ENCODE measurements around the gene GSTM2.
"Not testable (repeated sequence)": the region's sequence is repeated elsewhere in the genome, so short reads cannot be mapped to it uniquely, and the experiment has no call there.

Gene GSTM2

GRCh38 chr1:109709822-109710221 lies 42.0 kb downstream of the GSTM2 start:
- not testable (repeated sequence) for H3K4me3 Mint-ChIP-seq, H3K9me3 Mint-ChIP-seq, H3K4me1 Mint-ChIP-seq, H3K27ac Mint-ChIP-seq
- peaks cover 12% of the 10 kb centered on the region for H3K27me3 Mint-ChIP-seq
- peaks cover 18% of the 10 kb centered on the region for H3K36me3 Mint-ChIP-seq

GRCh38 chr1:109711593-109712320 lies 43.9 kb downstream of the GSTM2 start, which contains the start of gene GSTM5:
GSTM5 (plus strand) TSS chr1:109712251; CDS start chr1:109712313, 62 bp downstream.
- peak within 1 kb of the TSS; percentile 68 for H3K27ac Mint-ChIP-seq
- H3K36me3 Mint-ChIP-seq, result peaks cover 18% of the 10 kb centered on the region
- H3K9me3 Mint-ChIP-seq, H3K4me1 Mint-ChIP-seq: not testable (repeated sequence)
- peak within 1 kb of the TSS; percentile 82 for H3K4me3 Mint-ChIP-seq
- H3K27me3 Mint-ChIP-seq, result peaks cover 13% of the 10 kb centered on the region

DNA sequence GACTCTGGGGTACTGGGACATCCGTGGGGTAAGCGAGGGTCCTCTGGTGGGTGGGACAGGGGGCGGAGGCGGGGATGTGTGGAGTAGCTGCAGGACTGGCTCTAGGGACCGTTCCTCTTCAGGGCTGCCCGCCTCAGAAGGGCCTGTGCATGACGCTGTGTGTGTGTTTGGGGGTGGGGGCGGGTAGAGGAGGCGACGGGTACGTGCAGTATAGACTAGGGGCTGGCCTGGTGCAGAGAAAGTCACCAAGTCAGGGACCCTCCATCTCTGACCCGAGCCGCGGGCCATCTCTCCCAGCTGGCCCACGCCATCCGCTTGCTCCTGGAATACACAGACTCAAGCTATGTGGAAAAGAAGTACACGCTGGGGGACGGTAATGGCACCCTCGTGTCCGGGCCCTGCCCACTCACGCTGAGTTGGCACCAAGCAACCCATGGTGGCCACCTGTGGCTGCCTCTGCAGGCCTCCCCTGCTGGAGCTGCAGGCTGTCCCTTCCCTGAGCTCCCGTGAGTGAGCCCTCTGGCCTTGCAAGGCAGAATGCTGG lies 44.5 kb downstream of the GSTM2 start:
- Mint-ChIP-seq H3K4me1 (no peaks in the 10 kb centered on the region), H3K36me3 (peaks cover 14% of the 10 kb centered on the region), H3K9me3 (no peaks in the 10 kb centered on the region), H3K4me3 (no peak overlapping the region), H3K27me3 (peaks cover 13% of the 10 kb centered on the region), H3K27ac (no peak overlapping the region)

DNA sequence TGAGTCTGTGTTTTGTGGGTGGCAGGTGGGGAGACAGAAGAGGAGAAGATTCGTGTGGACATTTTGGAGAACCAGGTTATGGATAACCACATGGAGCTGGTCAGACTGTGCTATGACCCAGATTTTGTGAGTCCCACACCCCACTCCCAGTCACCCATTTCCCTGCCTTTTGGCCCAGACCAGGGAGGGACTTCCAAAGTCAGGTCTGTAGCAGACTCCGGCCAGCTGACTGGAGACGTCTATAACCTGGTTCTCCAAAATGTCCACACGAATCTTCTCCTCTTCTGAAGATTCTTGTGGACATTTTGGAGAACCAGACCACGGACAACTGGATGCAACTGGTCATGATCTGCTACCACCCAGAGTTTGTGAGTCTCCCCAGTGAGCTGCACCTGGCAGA lies 45.8 kb downstream of the GSTM2 start:
- Mint-ChIP-seq H3K9me3 (no peaks in the 10 kb centered on the region), H3K36me3 (peaks cover 9% of the 10 kb centered on the region), H3K27ac (no peak overlapping the region), H3K4me1 (no peaks in the 10 kb centered on the region), H3K27me3 (peaks cover 13% of the 10 kb centered on the region), H3K4me3 (no peak overlapping the region)

- H3K4me1 Mint-ChIP-seq, result peaks cover 4% of the 10 kb centered on the region
These were observed 47.0 kb downstream of the GSTM2 start for GRCh38 chr1:109714661-109715372.

GRCh38 chr1:109716121-109716520 lies 48.3 kb downstream of the GSTM2 start:
- H3K27ac Mint-ChIP-seq, result no peak overlapping the region

More at GRCh38 chr1:109714661-109715372, 47.0 kb downstream of the GSTM2 start:
- peaks cover 2% of the 10 kb centered on the region for H3K36me3 Mint-ChIP-seq
- H3K27me3 Mint-ChIP-seq, result peaks cover 13% of the 10 kb centered on the region
- H3K4me3 Mint-ChIP-seq, result no peak overlapping the region
- peak overlapping the region; percentile 43 for H3K27ac Mint-ChIP-seq
- no peaks in the 10 kb centered on the region for H3K9me3 Mint-ChIP-seq

GRCh38 chr1:109716570-109717090 lies 48.8 kb downstream of the GSTM2 start:
- H3K27me3 Mint-ChIP-seq, result peaks cover 13% of the 10 kb centered on the region
- H3K9me3 Mint-ChIP-seq, result no peaks in the 10 kb centered on the region
- no peak overlapping the region for H3K27ac Mint-ChIP-seq
- no peak overlapping the region for H3K4me3 Mint-ChIP-seq
- H3K4me1 Mint-ChIP-seq, result peaks cover 4% of the 10 kb centered on the region
- H3K36me3 Mint-ChIP-seq, result peaks cover 2% of the 10 kb centered on the region

More at GRCh38 chr1:109716121-109716520, 48.3 kb downstream of the GSTM2 start:
- Mint-ChIP-seq H3K36me3 (peaks cover 2% of the 10 kb centered on the region), H3K9me3 (no peaks in the 10 kb centered on the region), H3K4me3 (no peak overlapping the region), H3K4me1 (peaks cover 4% of the 10 kb centered on the region), H3K27me3 (peaks cover 13% of the 10 kb centered on the region)

DNA sequence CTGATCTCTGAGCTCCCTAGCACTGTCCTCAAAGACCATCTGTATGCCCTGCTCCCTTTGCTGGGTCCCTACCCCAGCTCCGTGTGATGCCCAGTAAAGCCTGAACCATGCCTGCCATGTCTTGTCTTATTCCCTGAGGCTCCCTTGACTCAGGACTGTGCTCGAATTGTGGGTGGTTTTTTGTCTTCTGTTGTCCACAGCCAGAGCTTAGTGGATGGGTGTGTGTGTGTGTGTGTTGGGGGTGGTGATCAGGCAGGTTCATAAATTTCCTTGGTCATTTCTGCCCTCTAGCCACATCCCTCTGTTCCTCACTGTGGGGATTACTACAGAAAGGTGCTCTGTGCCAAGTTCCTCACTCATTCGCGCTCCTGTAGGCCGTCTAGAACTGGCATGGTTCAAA lies 49.9 kb downstream of the GSTM2 start:
- Mint-ChIP-seq H3K9me3 (no peaks in the 10 kb centered on the region), H3K4me3 (no peak overlapping the region), H3K27me3 (peaks cover 12% of the 10 kb centered on the region), H3K27ac (no peak overlapping the region), H3K4me1 (peaks cover 4% of the 10 kb centered on the region), H3K36me3 (peaks cover 2% of the 10 kb centered on the region)

DNA sequence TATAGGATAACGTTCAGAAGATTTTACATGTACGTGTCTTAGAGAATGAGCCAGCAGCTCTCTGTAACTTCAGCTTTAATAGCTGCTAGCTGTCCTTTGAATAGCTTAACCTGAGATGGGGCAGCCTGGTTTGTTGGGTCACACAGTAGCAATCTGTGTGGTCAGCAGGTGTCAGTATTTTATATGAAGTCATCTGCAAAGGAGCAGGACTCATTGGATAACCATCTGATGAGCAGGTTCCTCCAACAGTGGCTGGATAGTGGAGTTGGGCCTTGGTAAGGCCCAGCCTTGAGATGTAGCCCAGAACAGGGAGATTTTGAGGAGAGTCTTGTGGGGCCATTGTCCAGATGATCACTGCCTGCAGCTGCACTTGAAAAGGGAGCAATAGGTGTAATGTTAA lies 50.6 kb downstream of the GSTM2 start:
- no peak overlapping the region for H3K4me3 Mint-ChIP-seq
- no peak overlapping the region for H3K27ac Mint-ChIP-seq
- peaks cover under 1% of the 10 kb centered on the region for H3K36me3 Mint-ChIP-seq
- H3K9me3 Mint-ChIP-seq, result no peaks in the 10 kb centered on the region
- H3K27me3 Mint-ChIP-seq, result peaks cover 10% of the 10 kb centered on the region
- H3K4me1 Mint-ChIP-seq, result peaks cover 4% of the 10 kb centered on the region

GRCh38 chr1:109719337-109719837 lies 51.5 kb downstream of the GSTM2 start:
- Mint-ChIP-seq H3K27ac (peak overlapping the region; percentile 10), H3K27me3 (peaks cover 2% of the 10 kb centered on the region), H3K4me3 (no peak overlapping the region), H3K9me3 (no peaks in the 10 kb centered on the region), H3K4me1 (peaks cover 4% of the 10 kb centered on the region), H3K36me3 (no peaks in the 10 kb centered on the region)

DNA sequence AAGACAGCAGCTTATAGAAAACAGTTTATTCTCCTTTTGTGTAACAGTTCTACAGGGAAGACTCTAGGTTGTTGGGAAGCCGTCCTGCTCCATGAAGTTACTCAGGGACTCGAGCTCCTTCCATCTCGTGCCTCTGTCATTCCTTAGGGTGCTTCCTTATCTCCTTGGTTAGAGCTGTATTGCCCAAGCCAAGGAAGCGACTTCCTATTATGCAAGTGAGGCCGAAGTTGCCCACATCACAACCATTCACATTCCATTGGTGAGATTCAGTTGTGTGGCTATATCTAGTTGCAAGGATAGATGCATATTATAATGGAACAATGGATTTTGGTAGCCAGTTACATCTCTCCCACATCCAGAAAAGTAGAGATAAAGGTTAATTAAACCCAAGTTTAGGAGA lies 53.2 kb downstream of the GSTM2 start:
- H3K4me1 Mint-ChIP-seq, result peaks cover 4% of the 10 kb centered on the region
- no peak overlapping the region for H3K4me3 Mint-ChIP-seq
- no peaks in the 10 kb centered on the region for H3K9me3 Mint-ChIP-seq
- H3K36me3 Mint-ChIP-seq, result no peaks in the 10 kb centered on the region
- H3K27me3 Mint-ChIP-seq, result peaks cover 2% of the 10 kb centered on the region
- H3K27ac Mint-ChIP-seq, result no peak overlapping the region

GRCh38 chr1:109721971-109722370 lies 54.1 kb downstream of the GSTM2 start:
- Mint-ChIP-seq H3K27me3 (no peaks in the 10 kb centered on the region), H3K9me3 (no peaks in the 10 kb centered on the region)

GRCh38 chr1:109722908-109723691 lies 55.2 kb downstream of the GSTM2 start:
- Mint-ChIP-seq H3K36me3 (no peaks in the 10 kb centered on the region), H3K27ac (no peak overlapping the region), H3K27me3 (no peaks in the 10 kb centered on the region), H3K4me1 (peaks cover 4% of the 10 kb centered on the region), H3K9me3 (no peaks in the 10 kb centered on the region), H3K4me3 (no peak overlapping the region)

More at GRCh38 chr1:109721971-109722370, 54.1 kb downstream of the GSTM2 start:
- Mint-ChIP-seq H3K36me3 (no peaks in the 10 kb centered on the region), H3K27ac (no peak overlapping the region), H3K4me1 (peaks cover 4% of the 10 kb centered on the region), H3K4me3 (no peak overlapping the region)

All from activated naive CD4-positive, alpha-beta T cell treated with anti-CD3 and anti-CD28 coated beads, Interleukin-2, amount 50 U/mL, for 24 hours (primary cell).